GM13976 (cell line): ENCODE data around the gene DDX49.
"Not testable (repeated sequence)": the region's sequence is repeated elsewhere in the genome, so short reads cannot be mapped to it uniquely, and the experiment has no call there.

Source experiments
- DNase-seq: peaks from one replicate; pipeline ENCODE4 v3.0.0; 2012; ENCODE audit warnings: low spot score
- in situ Hi-C: fragments of 300-500 bp; cut with MboI; formaldehyde crosslinking; loops from one replicate; pipeline ENCODE4 v1.12.0; 2022; ENCODE audit warnings: low sequenced_read_pairs, mixed read lengths, inconsistent platforms; ENCODE audit not compliant: unreplicated experiment
- TF ChIP-seq, protein P1 (sequence below): IDR thresholded peaks from 2 replicates; pipeline ENCODE4 v1.5.1; 2012; ENCODE audit warnings: borderline replicate concordance, mild to moderate bottlenecking; ENCODE audit not compliant: insufficient read depth; ENCODE audit errors: extremely low read depth, missing control alignments, control extremely low read depth

The DDX49 gene

DNA sequence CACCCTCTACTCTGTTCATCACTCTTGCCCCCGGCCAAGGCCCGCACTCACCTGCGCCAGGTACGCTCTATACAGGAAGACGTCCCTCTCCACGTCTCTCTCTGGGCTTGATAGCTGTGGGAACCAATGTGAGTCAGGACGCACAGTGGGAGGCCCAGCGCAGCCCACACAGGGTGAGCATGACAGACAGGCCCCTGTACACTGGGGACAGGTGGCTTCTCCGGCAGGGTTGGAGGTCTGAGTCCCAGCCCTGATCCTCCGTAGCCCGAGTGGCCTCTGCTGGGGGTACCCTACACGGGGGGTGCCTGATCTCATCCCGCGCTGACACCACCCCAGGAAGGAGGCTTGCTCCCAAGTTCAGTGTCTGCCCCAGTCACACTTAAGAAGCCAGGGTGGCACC is 6.6 kb upstream of the DDX49 start:
- in situ Hi-C loops, result no loop called here
- TF ChIP-seq, protein P1, sequence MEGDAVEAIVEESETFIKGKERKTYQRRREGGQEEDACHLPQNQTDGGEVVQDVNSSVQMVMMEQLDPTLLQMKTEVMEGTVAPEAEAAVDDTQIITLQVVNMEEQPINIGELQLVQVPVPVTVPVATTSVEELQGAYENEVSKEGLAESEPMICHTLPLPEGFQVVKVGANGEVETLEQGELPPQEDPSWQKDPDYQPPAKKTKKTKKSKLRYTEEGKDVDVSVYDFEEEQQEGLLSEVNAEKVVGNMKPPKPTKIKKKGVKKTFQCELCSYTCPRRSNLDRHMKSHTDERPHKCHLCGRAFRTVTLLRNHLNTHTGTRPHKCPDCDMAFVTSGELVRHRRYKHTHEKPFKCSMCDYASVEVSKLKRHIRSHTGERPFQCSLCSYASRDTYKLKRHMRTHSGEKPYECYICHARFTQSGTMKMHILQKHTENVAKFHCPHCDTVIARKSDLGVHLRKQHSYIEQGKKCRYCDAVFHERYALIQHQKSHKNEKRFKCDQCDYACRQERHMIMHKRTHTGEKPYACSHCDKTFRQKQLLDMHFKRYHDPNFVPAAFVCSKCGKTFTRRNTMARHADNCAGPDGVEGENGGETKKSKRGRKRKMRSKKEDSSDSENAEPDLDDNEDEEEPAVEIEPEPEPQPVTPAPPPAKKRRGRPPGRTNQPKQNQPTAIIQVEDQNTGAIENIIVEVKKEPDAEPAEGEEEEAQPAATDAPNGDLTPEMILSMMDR, result no peak
- DNase-seq, result no peak

DNA sequence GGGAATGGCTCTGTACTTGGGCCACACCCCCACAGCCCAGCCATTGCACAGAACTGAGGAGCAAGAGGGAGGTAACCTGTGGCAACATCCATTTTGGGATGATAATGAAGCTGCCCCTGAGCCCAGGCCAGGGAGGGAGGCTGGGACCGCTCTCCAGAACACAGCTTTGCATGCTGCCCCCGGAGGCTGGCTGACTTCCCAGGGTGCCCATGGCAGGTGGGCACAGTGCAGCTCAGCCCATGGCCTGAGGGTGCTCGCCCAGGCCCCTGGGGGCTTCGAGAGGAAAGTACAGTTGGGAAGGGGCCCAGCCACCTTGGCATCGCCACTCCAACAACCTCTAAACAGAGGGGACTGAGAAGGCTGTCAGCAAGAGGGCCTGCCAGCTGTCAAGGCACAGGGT is 6.0 kb upstream of the DDX49 start:
- in situ Hi-C loops, result no loop called here
- DNase-seq, result no peak
- TF ChIP-seq, protein P1, result no peak

DNA sequence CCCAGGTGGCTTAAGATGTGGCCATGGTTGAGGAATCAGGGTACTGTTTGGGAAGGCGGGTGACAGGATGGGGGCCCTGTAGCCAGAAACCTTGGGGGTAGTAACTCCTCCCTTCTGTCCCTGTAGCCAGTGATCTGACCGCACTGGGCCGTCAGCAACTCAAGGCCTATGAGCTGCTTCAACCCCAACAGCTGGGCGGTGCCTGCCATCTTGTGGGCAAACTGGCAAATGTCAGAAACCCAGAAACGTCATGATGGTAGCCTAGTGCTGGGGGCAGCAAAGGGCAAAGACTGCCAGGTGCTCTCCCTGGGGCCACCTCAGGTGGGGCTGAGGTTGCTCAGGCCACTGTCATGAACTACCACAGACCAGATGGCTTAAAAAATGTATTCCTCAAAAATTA is 3.9 kb upstream of the DDX49 start:
- in situ Hi-C loops, result no loop called here
- TF ChIP-seq, protein P1, result peak; percentile 13
- DNase-seq, result no peak

DNA sequence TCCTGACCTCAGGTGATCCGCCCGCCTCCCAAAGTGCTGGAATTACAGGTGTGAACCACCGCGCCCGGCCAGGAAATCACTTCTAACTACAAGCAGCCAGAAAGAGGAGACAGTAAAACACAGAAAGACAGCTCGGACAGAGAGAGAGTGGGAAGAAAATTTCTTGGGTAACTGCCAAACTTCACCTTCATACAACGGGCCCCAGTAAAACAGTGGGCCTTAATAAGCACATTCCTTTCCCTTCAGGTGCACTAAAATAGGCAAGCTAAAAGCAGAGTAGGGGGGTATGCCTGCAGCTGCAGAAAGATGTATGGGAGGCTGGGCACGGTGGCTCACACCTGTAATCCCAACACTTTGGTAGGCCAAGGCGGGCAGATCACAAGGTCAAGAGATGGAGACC is 1.9 kb upstream of the DDX49 start:
- DNase-seq, in situ Hi-C loops: not testable (repeated sequence)

DNA sequence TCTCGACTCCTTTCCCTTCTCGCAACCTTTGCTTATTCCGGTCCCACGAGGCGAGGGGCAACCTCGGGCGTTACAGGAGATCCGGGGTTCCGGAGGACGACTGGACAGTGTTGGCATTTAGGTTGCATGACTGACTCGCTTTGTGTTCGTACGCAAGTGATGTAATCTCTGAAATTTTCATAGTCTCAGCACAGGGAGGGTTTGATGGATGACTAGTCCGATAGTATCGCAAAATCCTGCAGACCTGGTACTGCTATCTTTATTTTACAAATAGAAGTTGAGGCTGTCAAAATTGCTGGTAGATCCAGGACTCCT is 342 bp downstream of the DDX49 start:
- in situ Hi-C loops, result no loop called here
- no peak for DNase-seq
- TF ChIP-seq, protein P1, result no peak

DNA sequence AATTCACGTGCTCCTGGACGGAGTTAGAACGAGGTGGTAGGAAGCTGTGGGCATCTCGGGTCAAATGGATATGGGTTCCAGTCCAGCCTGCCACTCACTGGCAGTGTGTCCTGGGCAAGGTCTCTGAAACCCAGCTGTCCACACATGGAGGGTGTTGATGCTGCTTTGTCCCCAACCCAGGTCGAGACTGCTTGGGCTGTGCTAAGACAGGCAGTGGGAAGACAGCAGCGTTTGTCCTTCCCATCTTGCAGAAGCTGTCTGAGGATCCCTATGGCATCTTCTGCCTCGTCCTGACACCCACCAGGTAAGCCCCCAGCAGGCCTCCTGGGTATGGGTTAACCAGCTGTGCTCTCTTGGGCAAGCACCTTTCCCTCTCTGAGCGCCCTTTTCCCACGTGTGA is 885 bp downstream of the DDX49 start:
- in situ Hi-C loops, result no loop called here
- TF ChIP-seq, protein P1, result no peak
- no peak for DNase-seq

DNA sequence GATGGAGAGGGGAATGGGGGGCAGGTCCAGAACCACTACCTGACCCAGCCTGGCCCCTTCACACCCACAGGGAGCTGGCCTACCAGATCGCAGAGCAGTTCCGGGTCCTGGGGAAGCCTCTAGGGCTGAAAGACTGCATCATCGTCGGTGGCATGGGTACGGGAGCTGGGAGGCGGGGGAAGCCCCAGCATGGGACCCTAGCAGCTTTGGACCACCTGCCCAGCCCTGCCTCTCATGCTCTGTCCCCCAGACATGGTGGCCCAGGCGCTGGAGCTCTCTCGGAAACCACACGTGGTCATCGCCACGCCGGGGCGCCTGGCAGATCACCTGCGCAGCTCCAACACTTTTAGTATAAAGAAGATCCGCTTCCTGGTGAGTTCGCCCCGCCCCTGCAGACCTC is 2.1 kb downstream of the DDX49 start:
- TF ChIP-seq, protein P1, result no peak
- no peak for DNase-seq
- in situ Hi-C loops, result no loop called here
